EL (cell line): ENCODE results near the gene EFNA2.
"Not testable (repeated sequence)": the region's sequence is repeated elsewhere in the genome, so short reads cannot be mapped to it uniquely, and the experiment has no call there.

Experiments
- DNase-seq: peaks from one replicate; pipeline ENCODE4 v3.0.0-alpha.2; 2016

The EFNA2 gene

DNA sequence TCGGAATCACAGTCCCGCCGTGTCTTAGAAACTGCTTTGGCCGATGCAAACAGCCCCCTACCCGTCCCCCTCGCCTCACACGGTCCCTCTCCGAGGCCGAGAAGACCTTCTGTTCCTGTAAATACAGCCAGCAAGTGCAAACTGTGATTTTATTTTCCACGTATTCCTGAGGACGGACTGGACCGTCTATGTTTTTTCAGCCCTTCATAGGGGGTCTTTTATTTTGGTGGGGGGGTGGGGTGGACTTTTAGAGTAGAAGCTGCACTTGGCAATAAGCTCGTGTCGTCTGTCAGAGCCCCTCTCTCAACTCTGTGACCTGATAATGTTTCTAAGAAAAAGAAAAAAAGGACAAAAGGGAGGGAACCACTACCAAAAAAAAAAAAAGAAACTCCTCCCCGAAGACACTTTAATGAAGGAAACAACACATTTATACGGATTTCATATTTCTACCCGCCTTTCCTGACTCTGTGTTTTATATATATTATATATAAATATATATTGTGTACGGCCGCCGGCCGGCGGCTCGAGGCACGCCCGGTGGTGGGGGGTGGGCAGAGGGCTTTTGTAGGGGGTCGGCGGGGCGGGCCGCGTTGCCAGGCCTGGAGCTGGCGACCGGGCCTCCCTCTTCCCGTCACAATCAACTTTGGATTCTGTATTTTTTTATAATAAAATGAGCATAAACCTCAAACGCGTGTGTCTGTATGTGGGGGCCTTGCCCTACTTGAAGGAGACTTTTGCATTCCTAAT, 15.2 kb downstream of the EFNA2 start:
- no peak for DNase-seq

- no peak for DNase-seq
These were observed 17.0 kb downstream of the EFNA2 start for GRCh38 chr19:1302533-1303239.

DNA sequence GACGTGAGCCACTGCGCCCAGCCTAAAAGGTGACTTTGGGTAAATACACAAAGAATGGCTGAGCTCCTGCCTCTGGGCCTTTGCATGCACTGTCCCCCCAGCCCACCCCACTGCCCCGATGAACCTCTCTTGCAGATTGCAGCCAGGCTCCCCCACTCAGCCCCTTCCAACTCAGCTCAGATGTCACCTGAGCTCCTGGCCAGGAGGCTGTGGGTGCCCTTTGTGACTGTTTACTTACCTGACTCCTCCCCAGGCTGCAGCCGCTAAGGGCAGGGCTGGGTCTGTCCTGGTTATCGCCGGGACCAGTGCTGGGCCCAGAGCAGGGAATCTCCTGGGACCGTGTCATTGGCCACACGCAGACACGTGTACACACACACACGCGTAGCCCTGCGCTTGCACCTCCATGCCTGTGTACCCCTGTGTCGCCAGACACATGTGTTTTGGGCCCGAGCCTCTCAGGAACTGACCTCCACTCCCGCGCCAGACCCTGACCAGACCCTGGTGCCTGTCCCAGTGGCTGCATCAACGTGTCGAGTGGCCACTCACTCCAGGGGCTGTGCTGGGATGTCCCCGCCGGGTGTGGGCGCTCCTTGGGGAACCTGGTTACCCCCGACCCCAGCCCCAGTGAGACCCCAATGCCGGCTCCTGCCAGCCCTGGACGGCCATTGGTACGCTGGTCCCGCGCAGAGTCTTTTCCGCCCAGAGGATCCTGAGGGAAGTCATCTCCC, 18.7 kb downstream of the EFNA2 start:
- DNase-seq, result no peak

- not testable (repeated sequence) for DNase-seq
These were observed 19.7 kb downstream of the EFNA2 start for GRCh38 chr19:1305354-1305753.

DNA sequence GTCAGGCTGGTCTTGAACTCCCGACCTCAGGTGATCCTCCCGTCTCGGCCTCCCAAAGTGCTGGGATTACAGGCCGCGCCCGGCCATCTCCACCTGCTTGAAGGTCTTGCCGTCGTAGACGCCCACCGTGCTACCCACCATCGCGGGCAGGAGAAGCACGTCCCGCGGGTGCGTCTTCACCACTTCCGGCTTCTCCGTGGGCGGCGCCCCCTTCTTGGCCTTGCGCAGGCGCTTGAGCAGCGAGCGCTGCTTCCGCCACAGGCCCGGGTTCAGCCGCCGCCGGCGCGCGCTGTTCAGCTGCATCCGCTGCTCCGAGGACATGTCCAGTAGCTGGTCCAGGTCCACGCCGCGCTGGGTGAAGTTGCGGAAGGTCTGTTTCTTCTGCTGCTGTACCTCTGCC, 21.6 kb downstream of the EFNA2 start:
- DNase-seq, result no peak

DNA sequence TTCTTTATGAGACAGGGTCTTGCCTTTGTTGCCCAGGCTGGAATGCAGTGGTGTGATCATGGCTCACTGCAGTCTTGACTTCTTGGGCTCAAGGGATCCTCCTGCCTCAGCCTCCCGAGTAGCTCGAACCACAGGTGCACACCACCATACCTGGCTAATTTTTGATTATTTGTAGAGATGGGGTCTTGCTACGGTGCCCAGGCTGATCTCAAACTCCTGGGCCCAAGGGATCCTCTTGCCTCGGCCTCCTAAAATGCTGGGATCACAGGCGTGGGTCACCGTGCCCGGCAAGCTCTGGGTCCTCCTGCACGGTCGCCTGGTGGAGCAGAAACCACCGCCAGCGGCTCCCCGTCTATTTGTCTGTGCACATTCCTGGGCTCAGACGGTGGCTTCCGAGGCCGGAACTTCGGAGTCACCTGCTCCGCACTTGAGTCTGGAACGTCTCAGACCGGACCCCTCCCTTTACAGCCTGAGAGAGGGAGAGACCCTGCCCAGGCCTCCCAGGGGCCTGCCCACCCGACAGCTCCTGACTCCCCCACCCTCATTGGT, 22.2 kb downstream of the EFNA2 start:
- no peak for DNase-seq

- no peak for DNase-seq
These were observed 23.0 kb downstream of the EFNA2 start for GRCh38 chr19:1308718-1309117.

- DNase-seq, result no peak
These were observed 24.5 kb downstream of the EFNA2 start for GRCh38 chr19:1309977-1310852.

- DNase-seq, result no peak
These were observed 25.1 kb downstream of the EFNA2 start for GRCh38 chr19:1310853-1311180.

GRCh38 chr19:1311543-1312091, 25.9 kb downstream of the EFNA2 start:
- no peak for DNase-seq

- DNase-seq, result peak; percentile 73
These were observed 27.4 kb downstream of the EFNA2 start for GRCh38 chr19:1312767-1313694.

GRCh38 chr19:1313695-1314613, 28.3 kb downstream of the EFNA2 start:
- no peak for DNase-seq

GRCh38 chr19:1315470-1316166, 29.9 kb downstream of the EFNA2 start:
- peak; percentile 43 for DNase-seq

DNA sequence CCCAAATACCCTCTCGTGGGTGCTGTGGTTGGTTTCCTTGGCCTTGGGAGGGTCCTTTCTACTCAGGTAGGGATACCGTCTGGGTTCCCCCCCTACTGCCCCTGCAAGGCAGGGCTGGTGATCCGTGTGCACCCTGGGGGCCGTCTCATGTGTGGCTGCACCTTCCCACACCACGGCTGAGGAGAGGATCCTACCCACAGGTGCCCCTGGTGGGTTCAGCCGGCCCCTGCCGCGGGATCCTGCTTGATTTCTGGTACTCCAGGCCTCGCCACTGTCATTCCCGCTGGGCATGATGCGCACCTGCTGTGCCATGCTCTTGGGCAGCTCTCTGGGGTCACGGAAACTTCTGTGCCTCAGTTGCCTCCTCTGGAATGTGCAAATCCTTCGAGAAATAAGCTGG, 30.8 kb downstream of the EFNA2 start:
- no peak for DNase-seq

GRCh38 chr19:1317274-1318003, 31.8 kb downstream of the EFNA2 start:
- no peak for DNase-seq

DNA sequence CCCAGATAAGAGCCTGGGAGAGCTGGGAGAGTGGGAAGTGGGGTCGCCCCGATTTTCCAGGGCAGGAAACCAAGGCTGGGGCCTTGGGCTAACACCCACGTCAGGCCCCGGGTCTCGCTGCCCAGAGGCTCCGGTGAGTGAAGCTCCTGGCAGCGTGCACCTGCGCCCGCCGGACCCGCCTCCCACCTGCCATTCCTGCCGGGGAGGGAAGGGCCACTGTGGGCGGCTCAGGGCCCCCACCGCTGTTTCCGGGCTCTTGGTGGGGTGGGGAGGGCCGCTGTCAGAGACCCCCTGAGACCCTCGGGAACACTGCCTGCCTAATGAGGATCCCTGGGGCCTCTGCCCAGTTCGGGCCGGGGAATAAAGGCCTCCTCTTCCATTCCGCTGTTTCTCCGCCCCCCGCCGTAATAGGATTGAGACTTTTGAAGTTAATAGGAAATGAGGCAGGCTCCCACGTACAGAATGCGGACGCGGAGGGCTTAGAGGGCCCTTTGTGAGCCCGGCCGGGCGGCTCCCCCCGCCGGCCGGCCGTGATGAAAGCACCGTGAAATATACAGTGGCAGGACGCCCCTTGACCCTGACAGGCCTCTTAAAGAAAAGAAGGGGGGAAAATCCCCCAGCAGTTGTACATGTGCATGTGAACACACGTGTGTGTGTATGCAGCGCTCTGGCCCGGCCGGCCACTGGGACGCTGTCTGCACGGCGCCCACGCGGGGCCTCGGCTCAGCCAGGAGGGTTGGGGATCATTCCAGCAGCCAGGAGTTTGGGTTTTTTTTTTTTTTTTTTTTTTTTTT, 33.2 kb downstream of the EFNA2 start:
- DNase-seq, result no peak

- DNase-seq, result not testable (repeated sequence)
These were observed 34.6 kb downstream of the EFNA2 start for GRCh38 chr19:1320282-1320650.

- DNase-seq, result no peak
These were observed 35.9 kb downstream of the EFNA2 start for GRCh38 chr19:1321539-1321938.
